Ovary (tissue), 9 donors: ENCODE results near the gene MACC1. TPM values are rescaled to one million over a fixed set of nuclear protein-coding genes. Genes with fewer than 3 reads are reported as not detected.

Experiments used
- DNase-seq, 5 donors: peaks; one replicate each; pipeline ENCODE4 v3.0.0-alpha.2; 2019 to 2020
- H3K27ac ChIP-seq, 2 donors: fragments of 200-600 bp; one replicate each; pipeline versions ENCODE4 v1.5.1 to v1.8.0; 2019 to 2022
- H3K27me3 ChIP-seq: fragments of 200-600 bp; one replicate; pipeline ENCODE4 v1.8.0; 2022
- H3K36me3 ChIP-seq: fragments of 200-600 bp; sonication (generic); one replicate; pipeline ENCODE4 v1.5.1; 2019
- H3K4me1 ChIP-seq: one replicate; pipeline ENCODE4 v1.8.1; 2013; ENCODE audit warnings: mild to moderate bottlenecking, moderate library complexity; ENCODE audit not compliant: insufficient read depth
- H3K4me3 ChIP-seq: fragments of 200-600 bp; sonication (generic); one replicate; pipeline ENCODE4 v1.5.1; 2017
- H3K9me3 ChIP-seq, 2 donors: fragments of 200-600 bp in 1 of 2; sonication (generic) in 1 of 2; one replicate each; pipeline versions ENCODE4 v1.5.1 to v1.8.1; 2013 to 2019; ENCODE audit warnings: mild to moderate bottlenecking in 1 of 2, moderate library complexity in 1 of 2
- CTCF ChIP-seq, 3 donors: fragments of 450-650 bp in 2 of 3; fragments of 200-600 bp in 1 of 3; IDR thresholded peaks; one replicate each; pipeline versions ENCODE4 v1.5.1 to v1.8.0; 2016 to 2022; ENCODE audit warnings: antibody characterized with exemption in 3 of 3, mild to moderate bottlenecking in 1 of 3
- EP300 ChIP-seq: sonication (generic); formaldehyde crosslinking; IDR thresholded peaks from one replicate; pipeline ENCODE4 v1.6.1; 2017; ENCODE audit warnings: antibody characterized with exemption
- POLR2A ChIP-seq: fragments of 450-650 bp; IDR thresholded peaks from one replicate; pipeline ENCODE4 v1.6.1; 2017; ENCODE audit warnings: antibody characterized with exemption, mild to moderate bottlenecking, moderate library complexity
- WGBS, 3 donors: extraction: QIAGEN DNeasy Blood & Tissue Kit in 1 of 3; methylation state at CpG; one replicate each; pipeline versions ENCODE4 v1.1.5 to v1.1.7; 2013 to 2017; 5-methylcytosine and 5-hydroxymethylcytosine counted together
- intact Hi-C, 4 donors: fragments of 100-400 bp; cut with DNase I; formaldehyde crosslinking; loops; one replicate each; pipeline versions ENCODE4 v1.11.0 to v1.15.1; 2022 to 2023
- polyA plus RNA-seq, 2 donors: library from polyadenylated mRNA; stranded (reverse); fragments of 200-250 nt in 1 of 2; fragments of 350-450 nt in 1 of 2; fragmentation: Illumina TruSeq in 1 of 2; extraction: RNeasy Lipid Tissue Mini Kit (QIAGEN cat#74804) in 1 of 2; gene quantifications; one replicate each; pipeline ENCODE4 v1.2.3, GENCODE V29; 2013 to 2014
- total RNA-seq, 7 donors: library from RNA; depleted of rRNA in 2 of 7; stranded (reverse); fragments of >200 nt in 2 of 7; fragmentation: NEBNext Ultra II Directional in 3 of 7; extraction: Animal tissue kit (Norgen Biotek cat#: 25700) in 3 of 7; gene quantifications; one replicate each; pipeline versions ENCODE4 v1.1.0 to v1.2.4, GENCODE V29; 2016 to 2023
- donor health status: DM: no; HTN: no; CAD: no; lungs with moderate emphysema.
- donor health status: DM: no; HTN: no; CAD: no.
- donor health status: Bipolar disorder and iron deficiency.
- donor health status: DM: yes; HTN: yes; CAD: no.
- donor health status: DM: no; HTN: no; CAD: no.
- donor health status: DM: yes; HTN: yes; CAD: no.

Gene MACC1
- total and polyA plus RNA-seq, 9 donors, result 0.05 to 3.5 (median 0.33) TPM; not detected in 2

- Histone ChIP-seq H3K9me3 (no peaks in the 10 kb centered on the region), H3K4me1 (peaks cover 2% of the 10 kb centered on the region), H3K27me3 (no peaks in the 10 kb centered on the region), H3K27ac (no peak overlapping the region), H3K36me3 (no peaks in the 10 kb centered on the region), H3K4me3 (no peak overlapping the region)
- WGBS, 3 donors, result 68 to 86% (median 85%) methylated on average over 5 of the region's 5 CpGs
- no peak for DNase-seq
- intact Hi-C loops, result no loop called here
- TF ChIP-seq EP300 (no peak), CTCF (IDR thresholded peaks at IDR 0.05) (no peak), POLR2A (no peak)
These were observed 63.2 kb downstream of the MACC1 start for GRCh38 chr7:20153999-20154398.

GRCh38 chr7:20153567-20153966 is 63.6 kb downstream of the MACC1 start:
- DNase-seq, result no peak

GRCh38 chr7:20152511-20152910 is 64.7 kb downstream of the MACC1 start:
- Histone ChIP-seq H3K27me3 (no peaks in the 10 kb centered on the region), H3K4me3 (no peak overlapping the region), H3K9me3 (no peaks in the 10 kb centered on the region), H3K27ac (peak overlapping the region in 1 of 2 donors; percentile 23), H3K4me1 (peaks cover 2% of the 10 kb centered on the region), H3K36me3 (no peaks in the 10 kb centered on the region)
- TF ChIP-seq EP300, result no peak
- no peak for TF ChIP-seq POLR2A
- no peak for TF ChIP-seq CTCF (IDR thresholded peaks at IDR 0.05)
- intact Hi-C loops, result no loop called here
- no peak for DNase-seq

More at GRCh38 chr7:20153567-20153966, 63.6 kb downstream of the MACC1 start:
- WGBS, 3 donors, result 94 to 97% (median 95%) methylated on average over 2 of the region's 2 CpGs
- Histone ChIP-seq H3K4me1 (peaks cover 2% of the 10 kb centered on the region), H3K27ac (no peak overlapping the region), H3K4me3 (no peak overlapping the region), H3K9me3 (no peaks in the 10 kb centered on the region), H3K36me3 (no peaks in the 10 kb centered on the region), H3K27me3 (no peaks in the 10 kb centered on the region)
- TF ChIP-seq EP300 (no peak), POLR2A (no peak), CTCF (IDR thresholded peaks at IDR 0.05) (no peak)
- intact Hi-C loops, result no loop called here

GRCh38 chr7:20151708-20152456 is 65.3 kb downstream of the MACC1 start:
- WGBS, 3 donors, result 67 to 74% (median 67%) methylated on average over 4 of the region's 4 CpGs
- no peak overlapping the region for H3K27ac ChIP-seq
- TF ChIP-seq CTCF (IDR thresholded peaks at IDR 0.05), result no peak
- TF ChIP-seq POLR2A, result no peak
- no peak for TF ChIP-seq EP300
- peaks cover 2% of the 10 kb centered on the region for H3K4me1 ChIP-seq
- no peaks in the 10 kb centered on the region for H3K36me3 ChIP-seq
- no peak overlapping the region for H3K4me3 ChIP-seq
- intact Hi-C loops, result no loop called here
- no peaks in the 10 kb centered on the region for H3K9me3 ChIP-seq
- H3K27me3 ChIP-seq, result no peaks in the 10 kb centered on the region
- DNase-seq, result no peak
